CD4-positive, alpha-beta T cell treated with Interleukin-10 for 1 hour (primary cell): ENCODE results near the gene CLIC3.

Source experiments
- DNase-seq: peaks from one replicate; pipeline ENCODE4 v3.0.0-alpha.2; 2020

Gene CLIC3

GRCh38 chr9:136949239-136949816 lies 47.0 kb downstream of the CLIC3 start:
- no peak for DNase-seq

GRCh38 chr9:136947955-136948510 lies 48.3 kb downstream of the CLIC3 start:
- peak; percentile 35 for DNase-seq

GRCh38 chr9:136947028-136947891 lies 49.1 kb downstream of the CLIC3 start:
- no peak for DNase-seq

GRCh38 chr9:136946228-136947027 lies 49.9 kb downstream of the CLIC3 start:
- DNase-seq = no peak

GRCh38 chr9:136945333-136946227 lies 50.8 kb downstream of the CLIC3 start:
- no peak for DNase-seq
